Gastrocnemius medialis (tissue), 4 donors: ENCODE data around the gene LAMTOR2.

Experiments used
- CTCF ChIP-seq, 5 experiments: fragments of 450-650 bp in 3 of 5; fragments of 200-600 bp in 2 of 5; sonication (generic) in 2 of 5; IDR thresholded peaks in 4 of 5; conservative IDR thresholded peaks in 1 of 5; 1 replicate in 4 of 5; 2 replicates in 1 of 5; pipeline ENCODE4 v1.5.1; 2016 to 2019; ENCODE audit warnings: antibody characterized with exemption in 5 of 5, mild to moderate bottlenecking in 3 of 5, moderate library complexity in 3 of 5
- POLR2A ChIP-seq, 2 donors: fragments of 450-650 bp; IDR thresholded peaks; one replicate each; pipeline ENCODE4 v1.6.1; 2017; ENCODE audit warnings: antibody characterized with exemption in 2 of 2, mild to moderate bottlenecking in 2 of 2, moderate library complexity in 2 of 2

DNA sequence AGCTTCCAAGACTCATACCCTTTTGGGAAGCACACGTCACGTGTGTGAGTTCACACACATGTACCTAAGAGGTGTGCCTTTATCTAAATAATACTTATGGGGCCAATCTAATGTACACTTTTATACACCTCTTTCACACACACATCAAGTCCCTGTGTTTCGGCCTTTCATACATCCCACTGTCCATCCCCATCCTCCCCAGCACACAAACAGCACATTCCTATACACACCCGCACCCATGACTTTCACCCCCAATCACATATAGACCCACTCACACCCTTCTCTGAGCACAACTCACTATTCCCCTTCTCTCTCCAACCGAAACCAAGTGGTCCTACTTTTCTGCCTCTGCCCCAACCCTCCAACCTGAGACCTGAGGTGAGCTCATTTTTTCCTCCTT lies 24.1 kb downstream of the LAMTOR2 start:
- TF ChIP-seq CTCF (IDR thresholded peaks at IDR 0.05 in 4 of 5, conservative IDR thresholded peaks at IDR 0.05 in 1 of 5) (no peak), POLR2A (IDR thresholded peaks at IDR 0.05) (no peak)
